ENCODE data around the gene SLC4A5. TPM values are rescaled to one million over a fixed set of nuclear protein-coding genes. Genes with fewer than 3 reads are reported as not detected.

Gene SLC4A5
- total and polyA plus RNA-seq, 2 of the 8 experiments (the other 6 are each of a cell fraction or from before 2014, with no cell fraction given): 0.42 to 0.52 TPM

- no peak overlapping the region for H3K14ac ChIP-seq (ENCODE audit: insufficient read length)
- H3K4me1 ChIP-seq (replicated peaks in 1 of 4; ENCODE audit: control insufficient read depth in 3 of 4, insufficient read depth in 4 of 4, low read length in 3 of 4): peaks cover 0 to 2% (median 0%) of the 10 kb centered on the region in 4 experiments; a peak in 1 of 7 replicates
- no peak overlapping the region for H2BK5ac ChIP-seq (ENCODE audit: low read depth, low read length)
- H4K8ac ChIP-seq (ENCODE audit: extremely low read depth, insufficient read depth, low read length): no peak overlapping the region
- FAIRE-seq: no peak
- H3K27me3 ChIP-seq (replicated peaks in 1 of 4; ENCODE audit: control insufficient read depth in 3 of 4, extremely low read depth in 1 of 4, insufficient read depth in 3 of 4, low read length in 3 of 4): no peaks in the 10 kb centered on the region
- no peak overlapping the region for H3K9ac ChIP-seq (replicated peaks in 1 of 4; ENCODE audit: extremely low read depth in 1 of 4, low read depth in 3 of 4, low read length in 3 of 4)
- H3K56ac ChIP-seq (replicated peaks; ENCODE audit: insufficient read length, low read depth, low read length): no peak overlapping the region
- no peak for DNase-seq (ENCODE audit: low read depth in 1 of 2, low spot score in 2 of 2)
- no peak overlapping the region for H2AK5ac ChIP-seq (ENCODE audit: low read depth, low read length)
- H4K20me1 ChIP-seq (replicated peaks in 1 of 2; ENCODE audit: control insufficient read depth in 1 of 2, insufficient read depth in 2 of 2, low read length in 2 of 2): peaks cover 0 to 5% of the 10 kb centered on the region in 2 experiments
- no peaks in the 10 kb centered on the region for H3K79me2 ChIP-seq (ENCODE audit: control insufficient read depth in 1 of 2, insufficient read depth in 2 of 2, low read length in 2 of 2)
- no peaks in the 10 kb centered on the region for H3K9me3 ChIP-seq (ENCODE audit: insufficient read depth in 2 of 2, low read depth in 1 of 2, low read length in 1 of 2)
- H4K5ac ChIP-seq (ENCODE audit: insufficient read length, low read depth, low read length): no peak overlapping the region
- H3K79me1 ChIP-seq (ENCODE audit: low read depth, low read length): no peaks in the 10 kb centered on the region
- H3K18ac ChIP-seq (ENCODE audit: extremely low read depth, low read length): no peak overlapping the region
- H3K4me3 ChIP-seq (ENCODE audit: extremely low read depth in 1 of 4, insufficient read depth in 2 of 4, low read depth in 3 of 4, low read length in 4 of 4): no peak overlapping the region
- no peak overlapping the region for H2BK120ac ChIP-seq (replicated peaks; ENCODE audit: low read depth, low read length)
- no peak overlapping the region for H3K23ac ChIP-seq (ENCODE audit: insufficient read length)
- POLR2A ChIA-PET (ENCODE audit: partially characterized antibody): interaction anchor here (0.9 to 72.1 kb wide), 9 partner anchors 9 to 242 kb away, joined by 3 to 2699 read pairs (median 5); partner anchors contain the start of genes BOLA3, MOB1A and MTHFD2
- H3K4me2 ChIP-seq (ENCODE audit: insufficient read depth in 1 of 2, low read depth in 2 of 2, low read length in 2 of 2): no peak overlapping the region
- H4K91ac ChIP-seq (replicated peaks; ENCODE audit: insufficient read length, low read length): no peak overlapping the region
- H2BK20ac ChIP-seq (ENCODE audit: low read length): no peak overlapping the region
- no peak overlapping the region for H3K27ac ChIP-seq (ENCODE audit: low read depth, low read length)
- WGBS, 2 experiments (ENCODE audit: extremely low coverage in 1 of 2, insufficient coverage in 1 of 2, insufficient read length in 1 of 2, insufficient replicate concordance in 2 of 2, low coverage in 1 of 2, low lambda C conversion rate in 2 of 2, missing lambda C conversion rate in 1 of 2): 86% methylated on average over 6 of the region's 6 CpGs; no CpG with 5 or more reads in 1 of the 2 experiments
- H2BK15ac ChIP-seq (ENCODE audit: low read length): no peak overlapping the region
- CTCF ChIA-PET (ENCODE audit: partially characterized antibody): no interaction called here
- no peak overlapping the region for H3K4ac ChIP-seq (replicated peaks; ENCODE audit: insufficient read length, low read depth, low read length)
- H3K23me2 ChIP-seq (ENCODE audit: low read depth, low read length): no peaks in the 10 kb centered on the region
- TF ChIP-seq YY1 (IDR thresholded peaks at IDR 0.05; ENCODE audit: low read depth, low read length) (no peak), POLR2AphosphoS5 (IDR thresholded peaks at IDR 0.05; ENCODE audit: low read depth, low read length) (peak; percentile 68), POLR2A (IDR thresholded peaks at IDR 0.05; ENCODE audit: control extremely low read depth in 1 of 2, low read depth in 2 of 2, low read length in 2 of 2) (peak; percentile 30 to 40; a peak in 2 of 3 replicates), ASH2L (IDR thresholded peaks at IDR 0.05; ENCODE audit: low read length) (no peak), RXRA (IDR thresholded peaks at IDR 0.05; ENCODE audit: insufficient read depth, low read depth, low read length) (no peak)
- H3K36me3 ChIP-seq (ENCODE audit: control insufficient read depth in 2 of 4, insufficient read depth in 4 of 4, low read length in 3 of 4): peaks cover 0 to 28% (median 13%) of the 10 kb centered on the region in 4 experiments; a peak in 6 of 8 replicates
- H2AFZ ChIP-seq (ENCODE audit: low read length): no peak overlapping the region
- no peak overlapping the region for H2BK12ac ChIP-seq (ENCODE audit: low read depth, low read length)
Observed at GRCh38 chr2:74222300-74222650, 120.9 kb downstream of the SLC4A5 start.

Data from H1 (cell line).